ENCODE results near the gene RALGPS1. TPM values are rescaled to one million over a fixed set of nuclear protein-coding genes. Genes with fewer than 3 reads are reported as not detected.

The RALGPS1 gene
- total RNA-seq, 1 experiment from 2014 or later, result 18.6 TPM

DNA sequence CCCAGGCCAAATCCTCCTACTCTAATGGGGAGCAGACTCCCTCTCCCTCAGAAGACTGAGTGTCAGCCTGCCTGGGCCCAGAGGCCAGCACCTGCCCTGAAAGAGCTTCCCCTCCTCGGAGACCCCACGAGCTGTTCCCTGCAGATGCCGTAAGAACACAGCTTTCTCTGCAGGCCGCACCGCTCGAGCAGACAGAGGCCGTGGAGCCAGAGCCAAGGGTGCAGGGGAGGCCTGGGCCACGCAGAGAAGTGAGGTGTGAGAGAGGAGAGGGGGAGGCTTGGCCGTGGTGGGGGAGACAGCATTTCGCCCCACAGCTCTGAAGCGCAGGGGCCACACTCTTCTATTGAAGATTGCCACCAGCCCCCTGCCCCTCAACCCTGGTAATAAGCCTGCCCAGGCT, 287.1 kb downstream of the RALGPS1 start:
- H3K18ac ChIP-seq (ENCODE audit: insufficient read length, low read depth, low read length), result no peak overlapping the region
- H3K4me1 ChIP-seq (ENCODE audit: insufficient read depth, low read length), result no peaks in the 10 kb centered on the region
- H2BK12ac ChIP-seq (ENCODE audit: insufficient read length, low read depth, low read length), result no peak overlapping the region
- TF ChIP-seq, protein P1, sequence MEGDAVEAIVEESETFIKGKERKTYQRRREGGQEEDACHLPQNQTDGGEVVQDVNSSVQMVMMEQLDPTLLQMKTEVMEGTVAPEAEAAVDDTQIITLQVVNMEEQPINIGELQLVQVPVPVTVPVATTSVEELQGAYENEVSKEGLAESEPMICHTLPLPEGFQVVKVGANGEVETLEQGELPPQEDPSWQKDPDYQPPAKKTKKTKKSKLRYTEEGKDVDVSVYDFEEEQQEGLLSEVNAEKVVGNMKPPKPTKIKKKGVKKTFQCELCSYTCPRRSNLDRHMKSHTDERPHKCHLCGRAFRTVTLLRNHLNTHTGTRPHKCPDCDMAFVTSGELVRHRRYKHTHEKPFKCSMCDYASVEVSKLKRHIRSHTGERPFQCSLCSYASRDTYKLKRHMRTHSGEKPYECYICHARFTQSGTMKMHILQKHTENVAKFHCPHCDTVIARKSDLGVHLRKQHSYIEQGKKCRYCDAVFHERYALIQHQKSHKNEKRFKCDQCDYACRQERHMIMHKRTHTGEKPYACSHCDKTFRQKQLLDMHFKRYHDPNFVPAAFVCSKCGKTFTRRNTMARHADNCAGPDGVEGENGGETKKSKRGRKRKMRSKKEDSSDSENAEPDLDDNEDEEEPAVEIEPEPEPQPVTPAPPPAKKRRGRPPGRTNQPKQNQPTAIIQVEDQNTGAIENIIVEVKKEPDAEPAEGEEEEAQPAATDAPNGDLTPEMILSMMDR (conservative IDR thresholded peaks at IDR 0.05), result no peak
- H3K4ac ChIP-seq (ENCODE audit: low read depth, low read length), result no peak overlapping the region
- DNase-seq, result no peak
- no peaks in the 10 kb centered on the region for H3K79me2 ChIP-seq (ENCODE audit: insufficient read depth, low read length)
- H3K14ac ChIP-seq (ENCODE audit: insufficient read depth, low read length), result no peak overlapping the region
- no peaks in the 10 kb centered on the region for H3K9me3 ChIP-seq (ENCODE audit: control insufficient read depth, low read depth, low read length)
- H2BK5ac ChIP-seq (ENCODE audit: insufficient read length, low read length), result no peak overlapping the region
- Mint-ChIP-seq H3K27ac (no peak overlapping the region; a peak in 2 of 7 replicates), H3K4me3 (no peak overlapping the region), H3K27me3 (ENCODE audit: low read depth) (no peaks in the 10 kb centered on the region), H3K9me3 (no peaks in the 10 kb centered on the region), H3K36me3 (ENCODE audit: insufficient read depth in 1 of 3, low read depth in 3 of 3) (0 out of 7 replicates have a peak, but pooled peaks cover 0 to 2% (median 0%) of the 10 kb centered on the region in 3 experiments), H3K4me1 (peaks cover 5 to 16% of the 10 kb centered on the region in 2 experiments)
- H3T11ph ChIP-seq (ENCODE audit: low read length), result no peak overlapping the region
- H4K8ac ChIP-seq (replicated peaks; ENCODE audit: insufficient read length, low read depth, low read length), result no peak overlapping the region
- WGBS (ENCODE audit: extremely low coverage, insufficient read length, low lambda C conversion rate), result no CpG with 5 or more reads among the region's 11 CpGs
- H4K91ac ChIP-seq (ENCODE audit: insufficient read length, low read depth, low read length), result no peak overlapping the region
- no peaks in the 10 kb centered on the region for H3K79me1 ChIP-seq (ENCODE audit: insufficient read depth, low read depth, low read length, poor library complexity, severe bottlenecking)
- no peak overlapping the region for H3K4me2 ChIP-seq (ENCODE audit: insufficient read depth, insufficient read length, low read length)
- H4K5ac ChIP-seq (ENCODE audit: insufficient read length, low read depth, low read length), result no peak overlapping the region
- no peak overlapping the region for H2BK15ac ChIP-seq (ENCODE audit: low read depth, low read length)
- no peak overlapping the region for H2BK20ac ChIP-seq (ENCODE audit: low read depth, low read length, poor library complexity, severe bottlenecking)
- no peak overlapping the region for H2BK120ac ChIP-seq (ENCODE audit: low read depth, low read length, poor library complexity, severe bottlenecking)
- H3K23ac ChIP-seq (ENCODE audit: insufficient read length, low read depth, low read length), result no peak overlapping the region
- H3K23me2 ChIP-seq (ENCODE audit: insufficient read length, low read depth, low read length, poor library complexity, severe bottlenecking), result peaks cover 2% of the 10 kb centered on the region
- no peak overlapping the region for H2AK5ac ChIP-seq (ENCODE audit: insufficient read length, low read length)
- no peak overlapping the region for H3K9ac ChIP-seq (ENCODE audit: extremely low read depth, insufficient read length, low read length)
- no peaks in the 10 kb centered on the region for H3K27me3 ChIP-seq (ENCODE audit: insufficient read depth, low read length)
- no peaks in the 10 kb centered on the region for H4K20me1 ChIP-seq (ENCODE audit: control insufficient read depth, insufficient read depth, insufficient read length)
- no peak overlapping the region for H3K27ac ChIP-seq (ENCODE audit: insufficient read length, low read depth, low read length)
- no peak overlapping the region for H3K56ac ChIP-seq (ENCODE audit: insufficient read length, low read depth, low read length)
- H2AFZ ChIP-seq (ENCODE audit: low read length), result no peak overlapping the region

All from H9 (cell line).